ENCODE measurements around the gene PCBP3. TPM values are rescaled to one million over a fixed set of nuclear protein-coding genes. Genes with fewer than 3 reads are reported as not detected.

Gene PCBP3
- total and polyA plus RNA-seq, 2 of the 8 experiments (the other 6 are each of a cell fraction or from before 2014, with no cell fraction given) = 3.5 to 6.3 TPM

GRCh38 chr21:45700461-45700860 is 56.9 kb downstream of the PCBP3 start (continued):
- TF ChIP-seq BCL11A (IDR thresholded peaks at IDR 0.05; ENCODE audit: low read depth in 2 of 2, low read length in 2 of 2) (no peak), YY1 (IDR thresholded peaks at IDR 0.05; ENCODE audit: low read depth, low read length) (no peak), SIN3A (conservative IDR thresholded peaks at IDR 0.05 in 1 of 2, IDR thresholded peaks at IDR 0.05 in 1 of 2; ENCODE audit: low read depth in 1 of 2, low read length in 2 of 2) (no peak), CTBP2 (IDR thresholded peaks at IDR 0.05; ENCODE audit: borderline replicate concordance, insufficient read depth, insufficient read length, low read length) (no peak), JUN (IDR thresholded peaks at IDR 0.05; ENCODE audit: low read depth, low read length) (no peak), CHD1 (IDR thresholded peaks at IDR 0.05; ENCODE audit: low read depth, low read length) (no peak)
